ENCODE measurements around the gene SERINC2.

- TF ChIP-seq BACH2 (CRISPR knock-in tag; IDR thresholded peaks at IDR 0.05; ENCODE audit: borderline replicate concordance) (no peak), GLIS3 (CRISPR knock-in tag; IDR thresholded peaks at IDR 0.05) (no peak), SNAI2 (CRISPR knock-in tag; IDR thresholded peaks at IDR 0.05) (no peak), ZFP30 (CRISPR knock-in tag; IDR thresholded peaks at IDR 0.05) (no peak), ZFP3 (CRISPR knock-in tag; IDR thresholded peaks at IDR 0.05) (no peak), POU6F1 (CRISPR knock-in tag; IDR thresholded peaks at IDR 0.05; ENCODE audit: borderline replicate concordance, low read depth) (no peak)
These were observed 25.4 kb upstream of the SERINC2 start for GRCh38 chr1:31387612-31388011.
